ENCODE measurements around the gene ZNF208. TPM values are rescaled to one million over a fixed set of nuclear protein-coding genes. Genes with fewer than 3 reads are reported as not detected.

The ZNF208 gene
- polyA plus RNA-seq, 1 donor, result 0.70 TPM

GRCh38 chr19:21883516-21883915 lies 127.2 kb downstream of the ZNF208 start:
- no peak for DNase-seq

Other genes starting within 250 kb of the ZNF208 start
- 6.1 TPM for gene ZNF100, start 243.4 kb downstream of the ZNF208 start, polyA plus RNA-seq (ENCODE audit: insufficient read length)
- 14.7 TPM for gene ZNF43, start 174.8 kb downstream of the ZNF208 start, polyA plus RNA-seq (ENCODE audit: insufficient read length)
- 0.96 TPM for gene ZNF257, start 41.5 kb upstream of the ZNF208 start, polyA plus RNA-seq (ENCODE audit: insufficient read length)
- not detected for gene ZNF676, start 186.0 kb upstream of the ZNF208 start, polyA plus RNA-seq (ENCODE audit: insufficient read length)

Measured in hindlimb muscle (tissue), 1 donor.